Measurements from ENCODE around the gene TMEM115.
A peak's percentile ranks its signal among the peaks of the same experiment; 100 is the strongest.
"Not testable (repeated sequence)": the region's sequence is repeated elsewhere in the genome, so short reads cannot be mapped to it uniquely, and the experiment has no call there.

The TMEM115 gene

GRCh38 chr3:50318615-50319014 lies 40.7 kb downstream of the TMEM115 start:
- H3K27ac ChIP-seq: no peak overlapping the region
- TF ChIP-seq ZFX (IDR thresholded peaks at IDR 0.05) (no peak), CTCF (conservative IDR thresholded peaks at IDR 0.05) (no peak)

- TF ChIP-seq CTCF (conservative IDR thresholded peaks at IDR 0.05): no peak
- TF ChIP-seq ZFX (IDR thresholded peaks at IDR 0.05): no peak
- H3K27ac ChIP-seq: no peak overlapping the region
Measured at GRCh38 chr3:50318163-50318562, 41.2 kb downstream of the TMEM115 start.

DNA sequence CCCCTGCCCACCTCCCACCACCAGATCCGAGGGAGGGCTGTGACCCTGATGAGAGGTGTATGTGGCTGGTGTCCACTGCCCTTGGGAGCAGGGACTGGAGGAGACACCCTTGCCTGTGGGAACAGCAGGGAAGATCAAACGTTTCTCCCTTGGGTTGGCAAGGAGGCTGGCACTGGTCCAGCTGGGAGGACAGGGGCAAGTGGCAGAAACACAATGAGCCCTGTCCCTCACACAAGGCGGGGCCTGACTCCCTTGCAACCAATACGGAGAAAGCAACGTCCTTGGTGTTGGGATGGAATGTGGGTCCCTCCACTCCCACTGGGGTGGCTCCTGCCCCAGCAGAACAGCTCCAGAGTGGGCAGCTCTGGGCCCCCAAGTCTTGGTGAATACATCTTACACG lies 42.0 kb downstream of the TMEM115 start:
- no peak overlapping the region for H3K27ac ChIP-seq
- TF ChIP-seq ZFX (IDR thresholded peaks at IDR 0.05): no peak
- TF ChIP-seq CTCF (conservative IDR thresholded peaks at IDR 0.05): no peak

DNA sequence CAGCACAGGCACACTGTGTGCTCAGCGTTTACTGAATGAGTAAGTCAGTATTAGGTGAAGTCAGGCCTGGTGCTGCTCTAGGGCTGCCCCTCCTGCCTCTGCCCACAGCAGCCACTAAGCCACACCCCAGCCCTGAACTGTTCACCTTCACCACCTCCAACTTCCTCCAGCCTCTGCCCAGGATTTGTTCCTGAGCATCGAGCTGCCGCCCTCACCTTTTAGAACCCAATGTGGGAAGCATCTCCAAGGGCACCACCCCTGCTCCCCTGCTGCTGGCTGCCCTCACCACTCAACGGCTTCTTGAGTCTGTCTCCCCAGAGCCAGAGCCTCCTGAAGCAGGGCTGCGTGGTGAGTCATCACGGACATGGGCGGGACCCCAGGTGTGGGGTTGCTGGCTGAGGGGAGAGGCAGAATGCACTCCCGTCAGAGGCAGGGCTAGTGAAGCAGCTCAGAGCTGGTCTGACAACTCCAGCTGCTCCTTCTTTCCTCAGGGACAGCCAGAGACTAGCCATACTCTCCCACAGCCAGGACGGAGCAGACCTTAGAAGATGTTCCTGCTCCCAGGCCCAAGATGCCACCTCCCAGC lies 42.6 kb downstream of the TMEM115 start:
- no peak overlapping the region for H3K27ac ChIP-seq
- TF ChIP-seq ZFX (IDR thresholded peaks at IDR 0.05) (no peak), CTCF (conservative IDR thresholded peaks at IDR 0.05) (no peak)

- no peak overlapping the region for H3K27ac ChIP-seq
- TF ChIP-seq CTCF (conservative IDR thresholded peaks at IDR 0.05) (no peak), ZFX (IDR thresholded peaks at IDR 0.05) (no peak)
Measured at GRCh38 chr3:50314816-50315215, 44.5 kb downstream of the TMEM115 start.

DNA sequence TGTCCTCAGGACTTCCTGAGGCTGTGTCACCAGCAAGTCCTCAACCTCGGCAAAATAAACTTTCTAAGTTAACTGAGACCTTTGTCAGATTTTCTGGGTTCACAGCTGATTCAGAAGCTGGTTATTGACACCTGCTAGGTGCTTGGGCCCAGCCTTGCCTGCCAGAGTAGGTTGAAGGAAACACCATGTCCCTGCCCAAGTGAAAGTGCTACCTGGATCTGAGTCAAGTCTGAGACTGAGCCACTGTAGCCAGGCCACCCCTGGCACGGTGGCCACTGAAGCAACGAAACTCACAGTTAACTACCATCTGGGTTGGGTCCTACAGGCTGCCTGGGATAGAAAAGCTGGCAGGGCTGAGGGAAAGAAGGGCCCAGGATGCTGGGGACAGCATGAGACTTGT lies 45.0 kb downstream of the TMEM115 start:
- peak overlapping the region; percentile 1; the same call in 1 of the 2 replicates for H3K27ac ChIP-seq
- TF ChIP-seq CTCF (conservative IDR thresholded peaks at IDR 0.05) (no peak), ZFX (IDR thresholded peaks at IDR 0.05) (no peak)

GRCh38 chr3:50312041-50312440 lies 47.3 kb downstream of the TMEM115 start:
- not testable (repeated sequence) for H3K27ac ChIP-seq
